ENCODE measurements around the gene TLNRD1.

DNA sequence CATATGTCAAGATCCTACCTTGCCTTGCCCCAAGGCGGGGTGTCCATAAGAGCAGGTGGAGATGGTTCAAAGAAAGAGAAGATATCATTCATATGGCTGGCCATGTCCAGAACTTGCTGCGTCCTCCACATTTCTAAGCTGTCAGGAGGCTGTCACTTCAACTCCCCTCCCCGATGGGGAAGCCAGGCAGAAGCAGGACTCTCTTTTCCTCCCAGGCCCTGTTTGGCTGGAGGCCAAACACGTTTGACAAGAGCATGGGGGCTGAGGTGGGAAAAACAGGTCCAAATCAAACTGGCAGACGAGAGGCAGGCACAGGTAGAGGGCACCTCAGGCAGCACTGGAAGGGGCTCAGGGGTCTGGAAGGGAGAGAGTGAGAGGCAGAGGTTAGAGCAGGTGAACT lies 48.8 kb upstream of the TLNRD1 start:
- TF ChIP-seq POLR2AphosphoS5 (IDR thresholded peaks at IDR 0.05) (no peak), POLR2A (IDR thresholded peaks at IDR 0.05) (no peak)
- TF ChIP-seq, protein P1, sequence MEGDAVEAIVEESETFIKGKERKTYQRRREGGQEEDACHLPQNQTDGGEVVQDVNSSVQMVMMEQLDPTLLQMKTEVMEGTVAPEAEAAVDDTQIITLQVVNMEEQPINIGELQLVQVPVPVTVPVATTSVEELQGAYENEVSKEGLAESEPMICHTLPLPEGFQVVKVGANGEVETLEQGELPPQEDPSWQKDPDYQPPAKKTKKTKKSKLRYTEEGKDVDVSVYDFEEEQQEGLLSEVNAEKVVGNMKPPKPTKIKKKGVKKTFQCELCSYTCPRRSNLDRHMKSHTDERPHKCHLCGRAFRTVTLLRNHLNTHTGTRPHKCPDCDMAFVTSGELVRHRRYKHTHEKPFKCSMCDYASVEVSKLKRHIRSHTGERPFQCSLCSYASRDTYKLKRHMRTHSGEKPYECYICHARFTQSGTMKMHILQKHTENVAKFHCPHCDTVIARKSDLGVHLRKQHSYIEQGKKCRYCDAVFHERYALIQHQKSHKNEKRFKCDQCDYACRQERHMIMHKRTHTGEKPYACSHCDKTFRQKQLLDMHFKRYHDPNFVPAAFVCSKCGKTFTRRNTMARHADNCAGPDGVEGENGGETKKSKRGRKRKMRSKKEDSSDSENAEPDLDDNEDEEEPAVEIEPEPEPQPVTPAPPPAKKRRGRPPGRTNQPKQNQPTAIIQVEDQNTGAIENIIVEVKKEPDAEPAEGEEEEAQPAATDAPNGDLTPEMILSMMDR (IDR thresholded peaks at IDR 0.05): no peak
